H1 (cell line): ENCODE measurements around the gene PRSS22. TPM values are rescaled to one million over a fixed set of nuclear protein-coding genes. Genes with fewer than 3 reads are reported as not detected.

Experiments
- CTCF ChIA-PET: fragments of 300-600 bp; sonication (Branson Sonifier 250); formaldehyde crosslinking; loops from one replicate; lab custom pipeline; 2021; ENCODE audit not compliant: partially characterized antibody; lab: Charles Lee
- POLR2A ChIA-PET: fragments of 300-600 bp; sonication (Branson Sonifier 250); formaldehyde crosslinking; loops from one replicate; lab custom pipeline; 2021; ENCODE audit warnings: inconsistent platforms; ENCODE audit not compliant: partially characterized antibody; lab: Charles Lee
- DNase-seq, 2 experiments: peaks; one replicate each; pipeline versions ENCODE4 v3.0.0 to v3.0.0-alpha.2; 2010 to 2022; ENCODE audit warnings: low spot score in 2 of 2, low read depth in 1 of 2, mixed read lengths in 1 of 2
- FAIRE-seq: peaks from 2 replicates; lab custom pipeline; 2011; peaks lifted over from hg19 to GRCh38; lab: Jason Lieb, UNC
- H2AFZ ChIP-seq: 2 replicates; pipeline ENCODE4 v1.8.1; 2012; ENCODE audit warnings: low read length, inconsistent platforms
- H2AK5ac ChIP-seq: 2 replicates; pipeline ENCODE4 v1.6.1; 2013; ENCODE audit warnings: low read depth, low read length
- H2BK120ac ChIP-seq: replicated peaks from 2 replicates; pipeline ENCODE3; 2013; ENCODE audit warnings: low read depth, low read length, inconsistent platforms
- H2BK12ac ChIP-seq: 2 replicates; pipeline ENCODE4 v1.6.1; 2013; ENCODE audit warnings: low read depth, low read length
- H2BK15ac ChIP-seq: 2 replicates; pipeline ENCODE4 v1.6.1; 2013; ENCODE audit warnings: low read length
- H2BK20ac ChIP-seq: 2 replicates; pipeline ENCODE4 v1.6.1; 2013; ENCODE audit warnings: low read length
- H2BK5ac ChIP-seq: 2 replicates; pipeline ENCODE4 v1.6.1; 2013; ENCODE audit warnings: low read depth, low read length
- H3K14ac ChIP-seq: 2 replicates; pipeline ENCODE4 v1.6.1; 2013; ENCODE audit warnings: inconsistent platforms; ENCODE audit not compliant: insufficient read length
- H3K18ac ChIP-seq: 2 replicates; pipeline ENCODE4 v1.6.1; 2013; ENCODE audit warnings: low read length; ENCODE audit errors: extremely low read depth
- H3K23ac ChIP-seq: 2 replicates; pipeline ENCODE4 v1.6.1; 2013; ENCODE audit warnings: inconsistent platforms; ENCODE audit not compliant: insufficient read length
- H3K23me2 ChIP-seq: 2 replicates; pipeline ENCODE4 v1.6.1; 2013; ENCODE audit warnings: low read depth, low read length
- H3K27ac ChIP-seq: 2 replicates; pipeline ENCODE4 v1.6.1; 2011; ENCODE audit warnings: low read depth, low read length, inconsistent platforms
- H3K27me3 ChIP-seq, 4 experiments: replicated peaks in 1 of 4; 1 replicate in 1 of 4; 2 replicates in 3 of 4; pipeline versions ENCODE4 v1.6.1 to v1.8.1; 2011 to 2013; ENCODE audit warnings: low read length in 3 of 4, mild to moderate bottlenecking in 3 of 4, inconsistent platforms in 2 of 4, mixed read lengths in 2 of 4, moderate library complexity in 1 of 4; ENCODE audit not compliant: control insufficient read depth in 3 of 4, insufficient read depth in 3 of 4; ENCODE audit errors: extremely low read depth in 1 of 4
- H3K36me3 ChIP-seq, 4 experiments: 2 replicates each; pipeline versions ENCODE4 v1.6.1 to v1.8.1; 2011 to 2013; ENCODE audit warnings: mild to moderate bottlenecking in 4 of 4, low read length in 3 of 4, moderate library complexity in 2 of 4, control low read depth in 1 of 4, inconsistent platforms in 1 of 4; ENCODE audit not compliant: insufficient read depth in 4 of 4, control insufficient read depth in 2 of 4
- H3K4ac ChIP-seq: replicated peaks from 2 replicates; pipeline ENCODE3; 2013; ENCODE audit warnings: low read length, low read depth, mixed read lengths, inconsistent platforms; ENCODE audit not compliant: insufficient read length
- H3K4me1 ChIP-seq, 4 experiments: replicated peaks in 1 of 4; 1 replicate in 1 of 4; 2 replicates in 3 of 4; pipeline versions ENCODE4 v1.6.1 to v1.8.1; 2011 to 2013; ENCODE audit warnings: low read length in 3 of 4, inconsistent platforms in 2 of 4, mixed read lengths in 1 of 4; ENCODE audit not compliant: insufficient read depth in 4 of 4, control insufficient read depth in 3 of 4
- H3K4me2 ChIP-seq, 2 experiments: 2 replicates each; pipeline versions ENCODE4 v1.6.1 to v1.8.1; 2011 to 2013; ENCODE audit warnings: low read depth in 2 of 2, low read length in 2 of 2, control low read depth in 1 of 2, inconsistent platforms in 1 of 2, mild to moderate bottlenecking in 1 of 2; ENCODE audit not compliant: insufficient read depth in 1 of 2
- H3K4me3 ChIP-seq, 4 experiments: fragments of 200-600, 300-600 bp in 1 of 4; sonication (generic), shearing (Covaris generic), sonication (Bioruptor Twin) in 1 of 4; 2 replicates each; pipeline versions ENCODE4 v1.5.1 to v1.8.1; 2011 to 2016; ENCODE audit warnings: low read length in 4 of 4, low read depth in 3 of 4, control low read depth in 2 of 4, inconsistent platforms in 2 of 4, mild to moderate bottlenecking in 2 of 4, mixed read lengths in 1 of 4, moderate library complexity in 1 of 4; ENCODE audit not compliant: insufficient read depth in 2 of 4; ENCODE audit errors: extremely low read depth in 1 of 4
- H3K56ac ChIP-seq: replicated peaks from 2 replicates; pipeline ENCODE3; 2013; ENCODE audit warnings: low read depth, mild to moderate bottlenecking, mixed read lengths, low read length, inconsistent platforms; ENCODE audit not compliant: insufficient read length
- H3K79me1 ChIP-seq: 2 replicates; pipeline ENCODE4 v1.6.1; 2013; ENCODE audit warnings: low read depth, low read length, control low read depth
- H3K79me2 ChIP-seq, 2 experiments: 2 replicates each; pipeline versions ENCODE4 v1.6.1 to v1.8.1; 2012 to 2013; ENCODE audit warnings: low read length in 2 of 2, mild to moderate bottlenecking in 2 of 2, inconsistent platforms in 1 of 2; ENCODE audit not compliant: insufficient read depth in 2 of 2, control insufficient read depth in 1 of 2
- H3K9ac ChIP-seq, 4 experiments: replicated peaks in 1 of 4; 1 replicate in 1 of 4; 2 replicates in 3 of 4; pipeline versions ENCODE4 v1.6.1 to v1.8.1; 2011 to 2013; ENCODE audit warnings: low read depth in 3 of 4, low read length in 3 of 4, control low read depth in 2 of 4, mild to moderate bottlenecking in 2 of 4, moderate library complexity in 2 of 4, inconsistent platforms in 1 of 4; ENCODE audit errors: extremely low read depth in 1 of 4
- H3K9me3 ChIP-seq, 2 experiments: 2 replicates each; pipeline versions ENCODE4 v1.6.1 to v1.8.1; 2012 to 2013; ENCODE audit warnings: mild to moderate bottlenecking in 2 of 2, moderate library complexity in 2 of 2, control low read depth in 1 of 2, inconsistent platforms in 1 of 2, low read depth in 1 of 2, low read length in 1 of 2, mixed read lengths in 1 of 2; ENCODE audit not compliant: insufficient read depth in 2 of 2
- H4K20me1 ChIP-seq, 2 experiments: replicated peaks in 1 of 2; 2 replicates each; pipeline versions ENCODE3 to v1.8.1; 2011 to 2013; ENCODE audit warnings: inconsistent platforms in 2 of 2, low read length in 2 of 2, mild to moderate bottlenecking in 1 of 2; ENCODE audit not compliant: insufficient read depth in 2 of 2, control insufficient read depth in 1 of 2
- H4K5ac ChIP-seq: 2 replicates; pipeline ENCODE4 v1.6.1; 2013; ENCODE audit warnings: low read length, low read depth, mixed read lengths, inconsistent platforms; ENCODE audit not compliant: insufficient read length
- H4K8ac ChIP-seq: 2 replicates; pipeline ENCODE4 v1.8.0; 2013; ENCODE audit warnings: mild to moderate bottlenecking, moderate library complexity, low read length, inconsistent platforms; ENCODE audit not compliant: insufficient read depth; ENCODE audit errors: extremely low read depth
- H4K91ac ChIP-seq: replicated peaks from 2 replicates; pipeline ENCODE3; 2013; ENCODE audit warnings: low read length, mixed read lengths, inconsistent platforms; ENCODE audit not compliant: insufficient read length
- BCL11A ChIP-seq, 2 experiments: IDR thresholded peaks; one replicate each; pipeline ENCODE4 v1.6.1; 2011; ENCODE audit warnings: low read depth in 2 of 2, low read length in 2 of 2, mild to moderate bottlenecking in 2 of 2
- E2F6 ChIP-seq: IDR thresholded peaks from 2 replicates; pipeline ENCODE4 v1.6.1; 2012; ENCODE audit warnings: inconsistent platforms
- FOSL1 ChIP-seq: IDR thresholded peaks from 2 replicates; pipeline ENCODE4 v1.6.1; 2011; ENCODE audit warnings: mild to moderate bottlenecking, low read depth, low read length, moderate library complexity; ENCODE audit not compliant: insufficient read depth
- GTF2F1 ChIP-seq: IDR thresholded peaks from 2 replicates; pipeline ENCODE4 v1.6.1; 2012; ENCODE audit warnings: low read depth, low read length, improper control_type of control experiment, borderline replicate concordance
- KDM1A ChIP-seq: fragments of 200-600, 300-600 bp; sonication (generic); IDR thresholded peaks from 2 replicates; pipeline ENCODE4 v1.7.1; 2016; ENCODE audit warnings: mild to moderate bottlenecking, low read length, borderline replicate concordance
- KDM4A ChIP-seq: IDR thresholded peaks from one replicate; pipeline ENCODE4 v1.7.1; 2012; ENCODE audit warnings: low read depth, mild to moderate bottlenecking, moderate library complexity, low read length, inconsistent platforms; ENCODE audit not compliant: severe bottlenecking
- MAFK ChIP-seq: IDR thresholded peaks from 2 replicates; pipeline ENCODE4 v1.6.1; 2012; ENCODE audit warnings: low read depth, mild to moderate bottlenecking, improper control_type of control experiment, low read length
- PHF8 ChIP-seq: fragments of 200-600 bp; sonication (generic); conservative IDR thresholded peaks from 2 replicates; pipeline ENCODE4 v1.7.1; 2012; ENCODE audit warnings: low read depth, mild to moderate bottlenecking, inconsistent platforms, low read length, moderate library complexity
- RBBP5 ChIP-seq: IDR thresholded peaks from 2 replicates; pipeline ENCODE4 v1.7.1; 2012; ENCODE audit warnings: low read depth, mild to moderate bottlenecking, inconsistent platforms, low read length, moderate library complexity, borderline replicate concordance
- RXRA ChIP-seq: IDR thresholded peaks from 2 replicates; pipeline ENCODE4 v1.6.1; 2011; ENCODE audit warnings: low read depth, mild to moderate bottlenecking, low read length, moderate library complexity; ENCODE audit not compliant: insufficient read depth
- SRF ChIP-seq: IDR thresholded peaks from 2 replicates; pipeline ENCODE4 v1.6.1; 2011; ENCODE audit warnings: mild to moderate bottlenecking, low read depth, low read length, moderate library complexity
- TAF7 ChIP-seq: optimal IDR thresholded peaks from 2 replicates; pipeline ENCODE3; 2011; ENCODE audit warnings: low read depth, mild to moderate bottlenecking, inconsistent platforms, low read length, moderate library complexity, borderline replicate concordance
- ZNF274 ChIP-seq: IDR thresholded peaks from 2 replicates; pipeline ENCODE4 v1.7.0; 2012; ENCODE audit warnings: low read length, borderline replicate concordance; ENCODE audit errors: extremely low read depth
- WGBS, 2 experiments: shearing (Covaris generic) in 1 of 2; methylation state at CpG; one replicate each; pipeline versions ENCODE4 v1.1.6 to v1.1.7; 2013 to 2015; ENCODE audit warnings: low lambda C conversion rate in 2 of 2, mixed read lengths in 2 of 2, inconsistent platforms in 1 of 2, low coverage in 1 of 2, missing lambda C conversion rate in 1 of 2; ENCODE audit not compliant: insufficient replicate concordance in 2 of 2, insufficient coverage in 1 of 2, insufficient read length in 1 of 2; ENCODE audit errors: extremely low coverage in 1 of 2, missing lambda C conversion rate in 1 of 2; 5-methylcytosine and 5-hydroxymethylcytosine counted together
- polyA plus RNA-seq, 7 experiments: library from polyadenylated mRNA; depleted of rRNA in 3 of 7; stranded (reverse) in 5 of 7; unstranded in 2 of 7; fragments of >200 nt in 5 of 7; fragments of 200-250 nt in 2 of 7; gene quantifications; 1 replicate in 5 of 7; 2 replicates in 1 of 7; 4 replicates in 1 of 7; pipeline versions ENCODE4 v1.2.1 to v1.2.3, GENCODE V29; 2011 to 2013; ENCODE audit warnings: missing spikeins in 2 of 7, mixed read lengths in 2 of 7
- total RNA-seq: library from RNA; stranded (reverse); fragmentation: NEBNext Ultra II Directional; extraction: Animal tissue kit (Norgen Biotek cat#: 25700); gene quantifications from 2 replicates; pipeline ENCODE4 v1.2.1, GENCODE V29; 2021

PRSS22 gene
- total and polyA plus RNA-seq, 2 of the 8 experiments (the other 6 are each of a cell fraction or from before 2014, with no cell fraction given), result 4.0 to 4.4 TPM

- Histone ChIP-seq H2BK20ac (no peak overlapping the region), H2BK5ac (no peak overlapping the region), H2AFZ (no peak overlapping the region), H3K9ac (no peak overlapping the region), H3K4me3 (no peak overlapping the region), H3K4me2 (no peak overlapping the region), H3K9me3 (no peaks in the 10 kb centered on the region), H3K27me3 (peaks cover 0 to 6% (median 2%) of the 10 kb centered on the region in 4 experiments; a peak in 4 of 7 replicates), H2BK15ac (no peak overlapping the region), H3K79me1 (no peaks in the 10 kb centered on the region), H3K18ac (no peak overlapping the region), H3K14ac (no peak overlapping the region), H3K27ac (no peak overlapping the region), H3K23ac (no peak overlapping the region), H4K5ac (no peak overlapping the region), H3K56ac (no peak overlapping the region), H4K91ac (no peak overlapping the region), H2BK120ac (no peak overlapping the region), H3K79me2 (no peaks in the 10 kb centered on the region), H3K4me1 (peaks cover 0 to 8% (median 3%) of the 10 kb centered on the region in 4 experiments; a peak in 5 of 7 replicates), H3K23me2 (peaks cover 10% of the 10 kb centered on the region; the same call in 1 of the 2 replicates), H3K36me3 (no peaks in the 10 kb centered on the region), H4K8ac (no peak overlapping the region), H4K20me1 (peaks cover 0 to 2% of the 10 kb centered on the region in 2 experiments), H2AK5ac (no peak overlapping the region), H3K4ac (no peak overlapping the region), H2BK12ac (no peak overlapping the region)
- FAIRE-seq (no peak), DNase-seq (no peak)
- CTCF ChIA-PET, result interaction anchor here (1.0 to 3.9 kb wide), 5 partner anchors 11 to 124 kb away, joined by 3 to 90 read pairs (median 53); no protein-coding TSS in a partner anchor
- 89% methylated on average over 12 of the region's 12 CpGs; no CpG with 5 or more reads in 1 of the 2 experiments for WGBS, 2 experiments
- POLR2A ChIA-PET, result interaction anchor here (1.7 kb wide), 1 partner anchor 14 kb away, joined by 4 read pairs; no protein-coding TSS in a partner anchor
- TF ChIP-seq TAF7, result no peak
- TF ChIP-seq RBBP5, result no peak
- TF ChIP-seq RXRA, result no peak
- no peak for TF ChIP-seq BCL11A (IDR thresholded peaks at IDR 0.05; ENCODE audit: low read depth in 2 of 2, low read length in 2 of 2)
- no peak for TF ChIP-seq KDM4A
- no peak for TF ChIP-seq ZNF274
- TF ChIP-seq FOSL1, result no peak
- TF ChIP-seq SRF, result no peak
- TF ChIP-seq E2F6, result no peak
- no peak for TF ChIP-seq MAFK
- no peak for TF ChIP-seq KDM1A
- TF ChIP-seq GTF2F1, result no peak
- TF ChIP-seq PHF8, result no peak
These were observed 17.1 kb downstream of the PRSS22 start for GRCh38 chr16:2840914-2841313.
